Amniotic epithelial cell (primary cell): ENCODE data around the gene TSPAN11.
"Not testable (repeated sequence)": the region's sequence is repeated elsewhere in the genome, so short reads cannot be mapped to it uniquely, and the experiment has no call there.

ENCODE experiments used
- DNase-seq: peaks from one replicate; pipeline ENCODE4 v3.0.0-alpha.2; 2010; ENCODE audit warnings: low read depth

The TSPAN11 gene

GRCh38 chr12:31002999-31003398 lies 76.5 kb downstream of the TSPAN11 start:
- no peak for DNase-seq

GRCh38 chr12:31003861-31004640 lies 77.5 kb downstream of the TSPAN11 start:
- DNase-seq: no peak

GRCh38 chr12:31004666-31005065 lies 78.1 kb downstream of the TSPAN11 start:
- DNase-seq: no peak

- no peak for DNase-seq
Measured at GRCh38 chr12:31005256-31005943, 78.9 kb downstream of the TSPAN11 start.

- DNase-seq: peak; percentile 79
Measured at GRCh38 chr12:31005944-31006361, 79.4 kb downstream of the TSPAN11 start.

GRCh38 chr12:31006416-31007152 lies 80.0 kb downstream of the TSPAN11 start:
- no peak for DNase-seq

- DNase-seq: no peak
Measured at GRCh38 chr12:31007153-31007495, 80.6 kb downstream of the TSPAN11 start.

- DNase-seq: no peak
Measured at GRCh38 chr12:31007636-31008175, 81.2 kb downstream of the TSPAN11 start.

GRCh38 chr12:31008241-31008761 lies 81.8 kb downstream of the TSPAN11 start:
- no peak for DNase-seq

GRCh38 chr12:31008961-31009840 lies 82.7 kb downstream of the TSPAN11 start:
- DNase-seq: no peak

- DNase-seq: no peak
Measured at GRCh38 chr12:31009976-31010375, 83.4 kb downstream of the TSPAN11 start.

GRCh38 chr12:31011336-31011735 lies 84.8 kb downstream of the TSPAN11 start:
- no peak for DNase-seq

- DNase-seq: no peak
Measured at GRCh38 chr12:31011746-31012566, 85.4 kb downstream of the TSPAN11 start.

GRCh38 chr12:31012567-31012891 lies 86.0 kb downstream of the TSPAN11 start:
- not testable (repeated sequence) for DNase-seq

GRCh38 chr12:31015215-31015614 lies 88.7 kb downstream of the TSPAN11 start:
- DNase-seq: no peak

GRCh38 chr12:31016057-31016456 lies 89.5 kb downstream of the TSPAN11 start:
- DNase-seq: no peak

- DNase-seq: no peak
Measured at GRCh38 chr12:31017535-31017934, 91.0 kb downstream of the TSPAN11 start.

GRCh38 chr12:31018106-31018789 lies 91.7 kb downstream of the TSPAN11 start:
- DNase-seq: no peak

GRCh38 chr12:31018790-31019505 lies 92.4 kb downstream of the TSPAN11 start:
- DNase-seq: no peak
